ENCODE measurements around the gene NEURL1B.

NEURL1B gene

DNA sequence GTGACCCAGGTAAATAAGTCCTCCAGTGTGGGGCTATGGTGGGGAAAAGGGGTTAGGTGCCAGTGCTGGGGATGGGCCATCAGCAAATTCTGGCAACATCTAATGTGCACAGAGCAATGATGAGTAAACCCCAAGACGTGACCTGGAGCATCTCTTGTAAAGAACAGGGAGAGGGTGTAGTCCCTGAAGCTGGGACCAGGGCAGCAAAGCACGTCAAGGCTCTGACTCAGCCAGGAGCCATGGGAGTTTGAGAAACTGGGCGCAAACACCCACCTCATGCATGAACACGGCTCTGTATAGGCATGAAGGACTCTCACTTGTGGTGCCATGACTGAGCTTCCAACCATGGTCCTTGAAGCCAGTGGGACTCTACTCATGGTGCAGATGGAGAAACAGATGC, 78.1 kb downstream of the NEURL1B start:
- no peak for DNase-seq

DNA sequence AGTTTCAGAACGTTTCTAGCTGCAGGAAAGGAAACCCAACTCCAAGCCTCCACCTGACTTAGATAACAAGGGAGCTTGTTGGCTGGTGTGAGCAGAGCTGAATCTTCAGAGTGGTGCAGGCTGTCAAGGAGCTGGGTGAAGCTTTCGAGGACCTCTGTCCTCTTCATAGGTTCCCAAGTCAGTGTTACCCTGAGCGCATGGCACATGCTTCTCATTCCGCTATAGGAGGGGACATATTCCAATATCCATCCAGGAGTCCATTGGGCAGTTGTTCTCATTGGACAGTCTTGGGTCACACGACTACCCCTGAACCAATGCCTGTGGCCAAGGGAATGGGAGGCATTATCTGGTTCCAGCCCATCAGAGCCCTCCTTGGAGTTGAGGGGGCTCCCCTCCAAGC, 79.6 kb downstream of the NEURL1B start:
- DNase-seq = no peak

DNA sequence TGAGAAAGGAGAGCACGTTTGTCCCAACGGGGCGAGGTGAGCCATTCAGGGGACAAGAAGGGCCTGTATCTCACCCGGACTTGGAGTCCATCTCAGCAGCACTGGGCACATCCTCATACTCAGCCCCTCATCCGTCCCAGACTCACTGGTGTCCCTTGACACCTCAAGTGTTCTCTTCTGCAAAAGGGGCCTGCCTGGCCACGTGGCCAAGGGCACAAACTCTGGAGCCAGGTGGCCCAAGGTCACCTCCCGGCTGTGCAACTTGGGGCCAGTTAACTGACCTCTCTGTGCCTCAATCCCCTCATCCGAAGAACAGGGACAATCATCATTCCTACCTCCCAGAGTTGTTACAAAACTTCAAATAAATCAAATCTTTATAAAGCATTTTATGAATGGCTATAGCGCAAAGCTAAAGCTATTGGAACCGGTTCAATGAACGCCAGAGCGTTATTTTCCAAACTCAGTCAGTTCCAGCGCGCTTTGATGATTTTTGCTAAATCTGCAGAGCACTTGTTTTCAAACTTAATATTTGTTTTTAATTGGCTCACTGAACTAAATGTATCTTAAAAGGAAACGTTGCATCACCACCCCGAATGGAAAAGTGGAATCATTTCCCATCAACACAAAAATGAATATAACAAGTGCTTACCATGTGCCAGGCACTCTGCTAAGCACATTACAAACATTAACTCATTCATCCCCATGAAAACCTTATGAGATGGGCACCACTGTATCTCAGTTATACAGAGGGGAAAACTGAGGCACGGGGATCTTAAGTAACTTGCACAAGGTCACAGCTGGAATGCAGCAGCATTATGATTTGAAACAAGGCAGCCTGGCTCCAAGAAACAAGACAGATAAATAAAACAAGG, 80.6 kb downstream of the NEURL1B start:
- no peak for DNase-seq

DNA sequence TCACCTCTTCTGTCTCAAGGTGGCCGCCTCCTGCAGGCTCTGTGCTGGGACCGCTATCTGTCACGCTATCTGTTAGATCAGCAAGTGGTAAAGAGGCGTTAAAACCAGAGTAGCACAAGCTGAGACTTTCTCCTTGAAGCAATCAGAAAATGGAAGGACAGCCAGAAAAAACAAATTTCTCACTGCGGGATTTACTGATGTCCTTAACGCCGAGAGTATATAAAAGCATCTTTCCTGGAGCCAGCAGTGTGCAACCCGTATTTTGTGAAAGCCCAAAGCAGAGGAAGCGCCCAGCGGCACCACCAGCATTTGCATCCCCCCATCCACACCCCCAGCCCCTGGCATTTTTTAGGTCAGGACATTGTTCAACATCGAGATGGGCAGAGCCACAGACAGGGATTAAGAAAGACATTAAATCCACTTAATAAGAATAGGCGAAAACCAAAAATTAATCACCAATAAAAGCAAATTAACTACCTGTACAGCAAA, 81.3 kb downstream of the NEURL1B start:
- DNase-seq = no peak

DNA sequence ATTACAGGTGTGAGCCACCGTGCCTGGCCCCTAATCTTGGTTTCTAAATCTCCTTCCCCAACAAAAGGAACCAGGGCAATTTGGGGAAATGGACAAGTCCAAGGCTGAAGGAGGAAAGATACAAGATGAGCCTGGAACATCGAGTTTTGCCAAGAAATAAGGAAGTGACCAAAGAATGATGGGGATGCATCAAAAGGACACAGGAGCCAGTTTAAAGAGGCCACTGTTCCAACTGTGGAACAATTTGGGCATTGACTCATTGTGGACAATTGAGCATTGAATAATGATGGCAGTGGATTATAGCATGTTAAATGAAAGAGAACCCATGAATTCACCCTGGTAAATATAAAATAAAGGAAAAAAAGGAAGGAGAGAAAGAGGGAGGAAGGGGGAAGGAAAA, 82.4 kb downstream of the NEURL1B start:
- DNase-seq = no peak

DNA sequence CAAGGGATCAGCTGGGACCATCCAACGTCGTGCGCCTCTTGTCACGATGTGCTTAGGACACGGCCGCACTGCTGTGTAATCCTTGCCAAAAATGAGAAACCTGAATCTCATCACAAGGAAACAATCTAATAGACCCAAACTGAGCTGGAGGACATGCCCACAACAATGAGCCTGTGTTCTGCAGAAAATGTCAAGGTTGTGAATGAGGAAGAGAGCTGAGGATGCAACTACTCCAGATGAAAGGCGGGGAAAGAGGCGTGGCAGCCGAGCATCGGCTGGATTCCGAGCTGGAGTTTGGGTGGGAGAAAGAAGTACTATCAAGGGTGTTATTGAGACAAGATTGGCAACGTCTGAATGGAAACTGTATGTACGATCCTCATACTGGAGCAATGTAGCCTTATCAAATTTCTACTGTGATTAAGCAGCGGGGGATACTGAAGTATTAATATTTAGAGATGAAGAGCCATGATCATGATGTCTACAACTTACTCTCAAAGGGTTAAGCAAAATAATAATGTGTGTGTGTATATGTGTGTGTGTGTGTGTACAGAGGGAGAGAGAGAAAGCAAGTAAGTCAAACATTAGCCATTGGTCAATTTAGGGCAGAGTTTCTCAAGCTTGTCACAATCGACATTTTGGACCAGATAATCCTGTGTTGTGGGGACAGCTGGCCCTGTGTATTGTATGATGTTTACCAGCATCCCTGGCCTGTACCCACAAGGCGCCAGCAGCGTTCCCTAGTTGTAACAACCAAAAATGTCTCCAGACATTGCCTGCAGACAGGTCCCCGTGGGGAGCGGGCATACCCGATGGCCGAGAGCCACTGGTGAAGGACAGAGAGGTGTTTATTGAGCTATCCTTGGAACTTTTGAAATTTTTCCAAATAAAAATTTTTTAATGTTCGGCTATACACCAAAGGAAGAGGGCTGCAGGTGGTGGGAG, 83.5 kb downstream of the NEURL1B start:
- no peak for DNase-seq

DNA sequence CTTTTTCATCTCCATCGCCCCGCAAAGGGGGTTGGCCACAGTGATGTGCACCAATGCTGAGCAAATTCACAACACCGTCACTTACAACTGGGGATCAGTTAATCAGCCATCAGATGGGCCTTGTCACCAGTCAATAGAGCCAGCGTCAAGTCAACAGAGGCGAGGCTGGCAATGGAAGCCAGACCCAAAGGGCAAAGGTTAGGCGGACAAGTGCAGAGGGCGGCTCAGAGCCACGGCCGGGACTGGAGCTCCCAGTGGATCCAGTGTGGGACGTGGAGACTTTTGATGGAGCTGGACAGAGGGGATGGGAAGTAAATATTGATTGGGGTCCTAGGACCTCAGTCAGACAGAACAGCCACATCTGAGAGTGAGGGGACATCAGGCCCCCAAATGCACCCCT, 84.2 kb downstream of the NEURL1B start:
- no peak for DNase-seq

DNA sequence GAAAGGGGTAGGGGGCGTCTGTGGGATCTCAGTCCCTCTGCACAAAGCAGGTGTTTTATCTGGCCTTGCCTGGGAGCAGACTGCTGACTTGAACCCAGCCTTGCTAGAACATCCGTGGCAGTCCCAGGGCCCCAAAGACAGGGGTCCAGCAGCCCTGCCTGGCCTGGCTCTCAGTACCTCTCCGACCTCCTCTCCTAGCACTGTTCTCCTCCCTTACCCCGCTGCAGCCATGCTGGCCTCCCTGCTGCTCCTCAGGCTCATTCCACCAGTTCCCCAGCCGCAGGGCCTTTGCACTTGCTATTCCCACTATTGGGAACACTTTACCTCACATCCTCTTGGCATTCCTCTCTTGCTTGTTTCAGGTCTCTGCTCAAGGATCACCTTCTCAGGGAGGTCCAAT, 84.7 kb downstream of the NEURL1B start:
- no peak for DNase-seq

DNA sequence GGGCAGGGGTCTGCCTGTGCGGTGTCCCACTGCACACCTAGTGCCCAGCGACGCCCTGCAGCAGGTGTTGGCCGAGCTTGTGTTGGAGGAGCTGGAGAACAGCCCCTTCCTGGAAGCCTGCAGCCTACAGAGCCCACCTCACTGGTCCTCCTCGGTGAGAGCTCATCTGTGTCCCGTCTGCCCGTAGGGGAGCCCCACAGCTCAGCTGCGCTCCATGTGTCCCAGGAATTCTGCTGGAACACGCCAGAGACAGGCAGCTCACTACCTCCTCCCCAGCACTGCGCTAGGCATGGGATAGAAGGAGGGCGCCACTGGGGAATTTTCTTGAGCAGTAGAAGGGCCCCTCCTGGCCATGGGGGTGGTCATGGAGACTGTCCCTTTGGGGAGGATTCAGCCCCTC, 85.9 kb downstream of the NEURL1B start:
- no peak for DNase-seq

DNA sequence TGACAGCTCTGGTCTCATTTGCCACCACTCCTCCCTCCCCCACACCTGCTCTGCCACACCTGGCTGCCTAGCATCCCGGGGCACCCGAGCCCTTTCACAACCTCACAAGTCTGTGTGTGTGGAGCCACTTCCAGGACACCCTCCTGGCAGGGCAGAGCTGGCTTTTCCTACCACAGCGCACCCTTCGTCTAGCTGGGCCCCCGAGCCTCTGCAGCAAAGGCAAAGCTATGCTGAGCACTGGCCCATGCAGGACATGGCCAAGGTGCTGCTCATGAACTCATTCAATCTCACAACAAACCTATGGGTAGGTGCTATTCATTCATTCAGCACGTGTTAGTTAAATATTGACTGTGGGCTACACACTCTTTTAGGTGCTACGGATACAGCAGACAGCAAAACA, 86.5 kb downstream of the NEURL1B start:
- no peak for DNase-seq

DNA sequence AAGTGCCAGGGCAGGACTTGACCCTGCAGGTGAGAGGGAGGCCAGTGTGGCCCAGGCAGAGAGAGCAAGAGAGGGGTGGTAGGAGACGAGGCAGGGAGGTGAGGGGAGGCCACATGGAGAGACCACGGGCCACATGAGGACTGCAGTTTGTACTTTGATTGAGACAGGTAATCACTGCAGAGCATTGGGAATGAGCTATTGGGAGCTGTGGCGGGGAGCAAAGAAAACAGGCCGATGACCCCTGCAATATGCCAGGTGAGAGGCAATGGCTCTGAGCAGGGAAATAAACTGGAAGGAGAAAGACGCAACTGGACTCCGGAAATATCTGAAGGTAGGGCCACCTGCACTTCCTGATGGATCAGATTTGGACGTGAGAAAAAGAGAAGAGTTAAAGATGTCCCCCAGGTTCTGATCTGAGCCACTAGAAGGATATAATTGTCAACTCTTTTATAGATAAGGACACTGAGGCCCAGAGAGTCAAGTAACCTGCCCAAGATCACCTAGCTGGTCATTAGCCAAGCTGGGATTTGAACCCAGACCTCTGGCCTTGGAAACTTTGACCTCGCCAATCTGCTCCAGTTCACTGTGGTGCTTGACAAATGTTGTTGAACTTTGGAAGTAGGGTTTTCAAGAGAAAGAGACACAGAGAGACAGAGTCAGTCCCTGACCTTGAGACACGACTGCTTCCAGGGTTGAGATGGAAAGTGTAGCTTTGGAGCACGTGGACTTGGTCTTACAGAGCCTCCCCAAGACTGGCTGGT, 87.6 kb downstream of the NEURL1B start:
- no peak for DNase-seq

DNA sequence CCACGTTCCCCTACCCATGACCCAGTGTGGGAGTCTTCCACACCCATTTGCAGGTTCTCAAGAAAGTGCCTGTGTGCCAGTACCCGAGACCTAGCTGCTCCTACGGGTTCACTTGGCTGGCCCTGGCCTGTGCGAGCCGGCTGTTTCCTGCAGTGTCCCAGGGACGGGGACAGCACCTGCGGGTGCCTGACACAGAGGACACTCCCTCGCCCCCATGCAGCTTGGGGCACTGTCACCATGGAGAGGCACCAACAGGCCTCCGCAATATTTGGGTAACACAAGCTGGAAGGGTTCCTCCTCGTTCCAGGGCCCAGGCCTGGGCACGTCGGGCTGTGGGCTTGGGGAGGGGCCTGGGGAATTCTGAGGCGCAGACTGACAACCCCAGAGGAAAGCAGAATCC, 88.5 kb downstream of the NEURL1B start:
- DNase-seq = no peak

DNA sequence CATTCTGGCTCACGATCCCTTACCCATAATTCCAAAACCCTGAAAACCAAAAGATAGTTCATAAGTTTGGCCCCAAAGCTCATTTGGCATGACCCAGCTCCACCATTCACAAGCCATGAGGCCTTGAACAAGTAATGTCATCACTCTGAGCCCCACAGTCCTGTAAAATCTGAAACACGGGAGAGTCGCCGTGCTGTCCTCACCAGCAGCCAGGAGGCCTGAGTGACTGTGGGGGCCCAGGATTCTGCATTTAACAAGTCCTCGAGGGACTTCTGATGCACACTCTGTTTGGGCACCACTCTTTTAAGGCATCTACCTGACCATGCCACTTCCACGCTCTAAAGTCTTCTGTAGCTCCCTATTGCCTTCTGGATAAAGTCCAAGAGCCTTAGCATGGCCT, 89.2 kb downstream of the NEURL1B start:
- no peak for DNase-seq

DNA sequence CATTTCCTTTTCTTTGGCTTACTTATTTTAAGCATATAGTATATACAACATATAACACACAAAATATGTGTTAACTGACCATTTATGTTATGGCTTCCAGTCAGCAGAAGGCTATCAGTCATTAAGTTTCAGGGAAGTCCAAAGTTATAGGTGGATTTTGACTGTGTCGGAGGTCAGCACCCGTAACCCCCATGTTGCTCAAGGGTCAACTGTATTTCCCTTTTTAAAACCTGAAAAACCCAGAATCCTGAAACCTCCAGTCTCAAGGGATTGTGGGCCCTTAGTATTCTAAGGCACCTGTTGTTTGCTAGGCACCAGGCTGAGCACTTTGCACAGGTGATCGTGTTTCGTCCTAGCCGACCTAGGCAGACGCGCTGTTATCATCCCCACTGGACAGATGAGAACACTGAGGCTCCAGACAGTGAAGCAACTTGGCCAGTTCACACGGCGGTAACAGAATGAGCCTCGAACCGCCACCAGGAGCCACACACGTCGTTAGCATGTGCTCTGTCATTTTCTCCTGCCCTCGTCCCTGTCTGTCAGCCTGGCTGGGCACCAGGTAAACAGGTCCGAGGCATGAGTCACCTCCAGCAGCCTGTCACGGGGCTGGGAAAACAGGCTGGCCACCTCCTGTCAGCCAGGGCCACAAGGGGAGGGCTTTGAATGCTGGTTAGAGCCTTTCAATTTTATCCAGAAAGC, 90.1 kb downstream of the NEURL1B start:
- DNase-seq = no peak

DNA sequence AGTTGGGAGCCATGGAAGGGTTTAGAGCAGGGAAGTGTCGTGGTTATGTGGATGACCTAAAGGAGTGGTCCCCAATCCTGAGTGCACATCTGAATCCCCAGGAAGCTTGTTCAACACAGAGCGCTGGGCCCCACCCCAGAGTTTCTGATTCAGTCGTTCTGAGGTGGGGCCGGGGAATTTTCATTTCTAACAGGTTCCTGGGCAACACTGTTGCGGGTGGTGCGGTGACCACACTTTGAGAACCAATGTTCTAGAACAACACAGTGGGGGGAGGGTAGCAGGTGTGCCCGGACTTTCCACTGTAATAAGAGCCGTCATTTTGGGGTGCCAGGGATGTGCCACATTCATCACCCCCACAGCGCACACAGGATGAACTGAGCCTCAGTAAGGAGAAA, 90.6 kb downstream of the NEURL1B start:
- no peak for DNase-seq

DNA sequence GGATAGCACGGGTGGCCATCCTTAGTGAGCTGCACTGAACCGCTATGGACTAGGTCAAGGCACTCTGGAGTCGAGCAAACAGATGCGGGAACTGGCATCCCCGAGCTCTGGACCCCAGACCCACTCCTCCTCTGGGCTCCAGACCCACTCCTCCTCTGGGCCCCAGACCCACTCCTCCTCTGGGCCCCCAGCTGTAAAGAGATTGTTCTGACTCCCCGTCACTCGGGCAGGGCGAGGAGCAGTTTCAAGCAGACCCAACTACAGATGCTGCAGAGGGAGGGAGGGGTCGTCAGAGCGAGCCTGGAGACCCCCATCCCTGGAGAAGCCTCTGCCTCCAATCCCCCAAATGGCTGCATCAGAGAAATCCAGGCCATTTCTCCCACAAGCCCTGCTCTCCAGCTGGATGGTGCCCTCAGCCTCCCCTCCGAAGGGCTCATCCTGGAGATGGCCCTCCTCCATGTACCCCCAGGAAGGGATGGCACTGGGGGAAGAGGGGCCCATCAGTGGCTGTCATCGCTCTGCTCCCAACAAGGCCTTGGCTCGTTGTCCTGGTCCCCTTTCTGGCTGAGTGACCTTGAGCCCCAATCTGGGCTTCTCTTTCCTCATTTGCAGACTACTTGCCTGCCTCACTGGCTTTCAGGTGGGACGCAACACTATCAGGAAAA, 91.3 kb downstream of the NEURL1B start:
- no peak for DNase-seq

DNA sequence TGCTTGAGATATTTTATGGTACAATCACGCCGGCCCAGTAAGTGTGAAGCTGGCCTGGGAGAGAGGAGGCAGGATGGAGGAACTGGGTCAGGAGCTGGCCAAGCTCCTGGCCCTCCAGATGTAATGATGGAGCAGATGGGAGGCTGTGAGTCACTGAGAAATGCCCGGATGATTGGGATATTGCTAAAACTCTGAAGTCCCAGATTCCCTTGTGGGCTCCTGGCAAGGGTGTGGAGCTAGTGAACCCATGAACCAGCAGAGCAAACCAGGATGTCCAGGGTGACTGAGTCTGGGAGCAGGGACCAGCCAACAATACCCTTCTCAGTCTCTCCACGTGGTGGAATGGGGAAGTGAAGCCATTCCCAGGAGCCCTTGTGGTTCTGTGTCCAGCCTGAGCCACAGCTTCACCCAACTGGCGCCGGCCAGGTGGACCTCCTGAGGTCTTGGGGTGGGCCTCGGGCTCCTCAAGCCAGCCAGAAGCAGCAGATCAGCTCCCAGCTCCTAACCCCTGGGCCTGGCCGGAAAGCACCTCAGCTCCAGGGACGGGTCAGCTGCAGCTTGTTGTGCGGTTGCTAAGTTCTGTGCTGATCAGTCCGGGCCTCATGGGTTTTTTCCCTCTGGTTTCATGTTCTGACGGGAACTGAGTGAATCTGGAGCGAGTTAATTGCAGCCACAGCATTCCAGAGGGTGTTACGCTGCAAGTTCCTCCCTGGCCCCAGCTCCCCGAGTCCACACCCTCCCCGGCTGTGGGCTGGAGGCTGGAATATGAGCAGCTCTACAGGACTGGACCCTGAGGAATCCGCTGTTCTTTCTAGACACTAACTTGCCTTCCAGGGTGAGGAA, 92.3 kb downstream of the NEURL1B start:
- DNase-seq = no peak

DNA sequence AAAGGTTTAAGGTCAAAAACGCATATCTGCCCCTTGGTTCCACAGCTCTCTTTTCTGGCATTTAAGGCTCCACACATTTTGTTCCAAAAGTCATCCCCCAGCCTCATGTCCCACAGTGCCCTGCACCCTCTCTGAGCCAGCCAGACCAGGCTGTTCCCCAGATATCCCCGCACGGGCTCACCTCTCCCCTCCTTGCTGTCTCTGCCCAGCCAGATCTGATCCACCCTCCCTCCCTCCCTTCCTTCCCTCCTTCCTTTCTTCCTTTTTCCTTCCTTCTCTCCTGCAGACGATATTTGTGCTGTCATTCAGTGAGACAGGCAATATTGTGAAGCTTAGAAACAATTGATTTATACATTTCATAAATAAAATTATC, 92.9 kb downstream of the NEURL1B start:
- DNase-seq = no peak

DNA sequence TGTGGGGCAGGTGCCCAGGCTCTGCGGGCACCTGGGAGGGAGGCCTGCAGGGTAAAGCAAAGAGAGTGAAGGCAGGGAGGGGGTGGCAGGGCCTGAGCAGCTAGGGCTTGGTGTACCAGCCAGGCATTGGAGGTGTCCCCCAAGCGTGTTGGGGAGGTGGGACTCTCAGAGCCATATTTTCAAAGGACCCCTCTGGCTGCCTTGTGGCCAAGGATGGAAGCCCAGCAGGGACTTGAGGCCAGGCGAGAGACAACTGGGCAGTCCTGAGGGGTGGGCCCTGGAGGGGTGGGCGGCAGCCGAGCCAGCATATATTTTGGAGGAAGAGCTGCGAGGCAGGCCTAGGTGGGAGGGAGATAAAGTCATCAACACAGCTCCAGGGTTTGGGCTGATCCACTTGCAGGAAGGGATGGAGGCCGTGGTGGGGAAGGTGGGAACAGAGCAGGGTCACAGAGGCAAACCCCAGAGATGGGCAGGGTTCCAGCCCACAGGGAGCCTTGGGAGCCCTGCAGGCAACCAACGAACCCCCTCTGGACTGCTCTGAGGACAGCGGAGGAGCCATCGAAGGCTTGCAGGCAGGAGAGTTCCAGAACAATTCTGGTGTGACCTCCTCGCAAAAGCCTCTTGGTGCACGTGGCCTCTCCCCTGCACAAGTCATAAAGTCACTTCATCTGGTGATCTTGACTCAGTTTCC, 94.2 kb downstream of the NEURL1B start:
- no peak for DNase-seq

DNA sequence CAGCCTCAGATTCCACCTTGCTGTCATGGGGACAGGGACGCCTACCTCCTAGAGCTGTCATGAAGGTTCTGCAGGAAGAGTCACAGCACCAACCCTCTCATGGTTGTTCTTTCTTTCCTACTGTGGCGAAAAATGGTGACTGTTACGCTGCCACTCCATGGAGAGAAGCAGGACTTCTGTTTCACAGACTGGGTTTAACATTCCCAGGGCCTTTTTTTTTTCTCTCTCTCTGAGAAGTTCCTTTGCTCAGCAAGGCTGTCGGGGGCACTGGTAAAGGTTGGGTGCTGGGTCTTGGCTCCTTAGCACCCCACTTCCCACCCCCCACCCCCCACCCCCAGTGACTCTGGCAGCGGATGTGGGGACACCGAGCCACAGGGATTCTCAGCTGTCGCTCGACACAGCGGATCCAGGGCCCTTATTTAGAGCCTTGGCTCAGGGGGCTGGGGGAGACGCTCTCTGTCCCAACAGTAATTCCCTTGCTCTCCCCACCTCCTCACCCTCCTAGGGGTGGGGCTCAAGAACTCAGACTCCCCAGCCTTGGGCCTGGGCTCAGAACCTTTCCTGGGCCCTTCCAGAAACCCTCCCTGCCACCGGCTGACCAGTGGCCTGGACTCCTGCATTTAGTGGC, 95.6 kb downstream of the NEURL1B start:
- no peak for DNase-seq

Measured in COR-L47 (cell line).